Gastrocnemius medialis (tissue), 4 donors: ENCODE results near the gene MMP21. TPM values are rescaled to one million over a fixed set of nuclear protein-coding genes. Genes with fewer than 3 reads are reported as not detected.

Experiments
- ATAC-seq, 2 donors: fragments of 150-250 bp; one replicate each; pipeline ENCODE4 v1.9.1; 2016
- DNase-seq, 2 donors: peaks; one replicate each; pipeline ENCODE4 v3.0.0-alpha.2; 2019
- H3K27ac ChIP-seq, 4 donors: fragments of 200-600 bp; sonication (generic); 1 replicate in 1 of 4; 2 replicates in 3 of 4; pipeline ENCODE4 v1.5.1; 2016 to 2018; ENCODE audit warnings: mild to moderate bottlenecking in 2 of 4, moderate library complexity in 1 of 4
- H3K27me3 ChIP-seq, 3 donors: fragments of 200-600 bp; sonication (generic) in 2 of 3; 1 replicate in 1 of 3; 2 replicates in 2 of 3; pipeline versions ENCODE4 v1.5.1 to v1.6.0; 2016 to 2019; ENCODE audit warnings: mild to moderate bottlenecking in 1 of 3, moderate library complexity in 1 of 3
- H3K36me3 ChIP-seq, 2 donors: fragments of 200-600 bp; sonication (generic) in 1 of 2; one replicate each; pipeline ENCODE4 v1.5.1; 2017 to 2018
- H3K4me1 ChIP-seq, 2 donors: fragments of 200-600 bp; sonication (generic) in 1 of 2; one replicate each; pipeline ENCODE4 v1.5.1; 2016 to 2017; ENCODE audit warnings: mild to moderate bottlenecking in 2 of 2
- H3K4me3 ChIP-seq, 4 donors: fragments of 200-600 bp; sonication (generic) in 3 of 4; 1 replicate in 1 of 4; 2 replicates in 3 of 4; pipeline ENCODE4 v1.5.1; 2016 to 2019; ENCODE audit warnings: mild to moderate bottlenecking in 2 of 4
- H3K9me3 ChIP-seq, 3 donors: fragments of 200-600 bp; sonication (generic) in 2 of 3; 1 replicate in 1 of 3; 2 replicates in 2 of 3; pipeline ENCODE4 v1.5.1; 2016 to 2019
- POLR2A ChIP-seq, 2 donors: fragments of 450-650 bp; IDR thresholded peaks; one replicate each; pipeline ENCODE4 v1.6.1; 2017; ENCODE audit warnings: antibody characterized with exemption in 2 of 2, mild to moderate bottlenecking in 2 of 2, moderate library complexity in 2 of 2
- in situ Hi-C, 4 donors: fragments of 200-750 bp; cut with MboI; loops; one replicate each; pipeline versions ENCODE4 v1.15.0 to v1.8.0; 2017; ENCODE audit warnings: low sequenced_read_pairs in 4 of 4
- intact Hi-C: fragments of 100-400 bp; cut with DNase I; formaldehyde crosslinking; loops from one replicate; pipeline ENCODE4 v1.15.1; 2023; ENCODE audit warnings: low total_unique reads
- total RNA-seq, 4 donors: library from RNA; depleted of rRNA; stranded (reverse); fragments of >200 nt; gene quantifications; one replicate each; pipeline versions ENCODE4 v1.1.0 to v1.2.3, GENCODE V29; 2016
- TF ChIP-seq, protein P1 (sequence below), 5 experiments: fragments of 450-650 bp in 3 of 5; fragments of 200-600 bp in 2 of 5; sonication (generic) in 2 of 5; IDR thresholded peaks in 4 of 5; conservative IDR thresholded peaks in 1 of 5; 1 replicate in 4 of 5; 2 replicates in 1 of 5; pipeline ENCODE4 v1.5.1; 2016 to 2019; ENCODE audit warnings: antibody characterized with exemption in 5 of 5, mild to moderate bottlenecking in 3 of 5, moderate library complexity in 3 of 5

MMP21 gene
- total RNA-seq, 4 donors from 2014 or later, result not detected

DNA sequence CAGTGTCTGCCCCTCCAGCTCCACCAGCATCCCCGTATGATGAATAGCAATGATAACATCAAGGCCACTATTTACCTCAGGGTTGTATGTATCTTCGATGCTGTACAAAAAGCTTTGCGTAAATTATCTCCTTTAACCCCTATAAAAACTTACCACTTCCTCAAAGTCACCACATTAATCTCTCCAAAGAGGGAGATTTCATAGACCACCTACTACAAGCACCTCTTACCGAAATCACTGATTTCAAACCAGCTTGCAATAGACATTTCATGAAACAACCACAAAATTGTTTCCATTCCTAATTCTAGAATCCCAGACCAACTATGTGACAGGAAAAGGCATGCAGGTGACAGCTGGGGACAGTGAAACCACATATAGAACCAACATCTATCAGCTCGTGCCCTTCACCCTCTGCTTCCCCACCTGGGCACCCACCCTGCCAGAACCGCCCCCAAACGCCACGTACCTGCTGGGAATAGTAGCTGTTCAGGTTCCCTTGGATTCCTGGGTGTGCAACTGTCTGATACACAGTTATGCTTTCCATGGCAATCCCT lies 20.1 kb upstream of the MMP21 start:
- in situ Hi-C loops (no loop called here), intact Hi-C loops (no loop called here)
- Histone ChIP-seq H3K4me3 (no peak overlapping the region), H3K27me3 (no peaks in the 10 kb centered on the region), H3K36me3 (peaks cover 2 to 74% of the 10 kb centered on the region in 2 donors), H3K27ac (no peak overlapping the region), H3K4me1 (no peaks in the 10 kb centered on the region), H3K9me3 (no peaks in the 10 kb centered on the region)
- TF ChIP-seq, protein P1, sequence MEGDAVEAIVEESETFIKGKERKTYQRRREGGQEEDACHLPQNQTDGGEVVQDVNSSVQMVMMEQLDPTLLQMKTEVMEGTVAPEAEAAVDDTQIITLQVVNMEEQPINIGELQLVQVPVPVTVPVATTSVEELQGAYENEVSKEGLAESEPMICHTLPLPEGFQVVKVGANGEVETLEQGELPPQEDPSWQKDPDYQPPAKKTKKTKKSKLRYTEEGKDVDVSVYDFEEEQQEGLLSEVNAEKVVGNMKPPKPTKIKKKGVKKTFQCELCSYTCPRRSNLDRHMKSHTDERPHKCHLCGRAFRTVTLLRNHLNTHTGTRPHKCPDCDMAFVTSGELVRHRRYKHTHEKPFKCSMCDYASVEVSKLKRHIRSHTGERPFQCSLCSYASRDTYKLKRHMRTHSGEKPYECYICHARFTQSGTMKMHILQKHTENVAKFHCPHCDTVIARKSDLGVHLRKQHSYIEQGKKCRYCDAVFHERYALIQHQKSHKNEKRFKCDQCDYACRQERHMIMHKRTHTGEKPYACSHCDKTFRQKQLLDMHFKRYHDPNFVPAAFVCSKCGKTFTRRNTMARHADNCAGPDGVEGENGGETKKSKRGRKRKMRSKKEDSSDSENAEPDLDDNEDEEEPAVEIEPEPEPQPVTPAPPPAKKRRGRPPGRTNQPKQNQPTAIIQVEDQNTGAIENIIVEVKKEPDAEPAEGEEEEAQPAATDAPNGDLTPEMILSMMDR (IDR thresholded peaks at IDR 0.05 in 4 of 5, conservative IDR thresholded peaks at IDR 0.05 in 1 of 5), result no peak
- no peak for TF ChIP-seq POLR2A (IDR thresholded peaks at IDR 0.05)
- DNase-seq, result no peak
- ATAC-seq, result no peak

DNA sequence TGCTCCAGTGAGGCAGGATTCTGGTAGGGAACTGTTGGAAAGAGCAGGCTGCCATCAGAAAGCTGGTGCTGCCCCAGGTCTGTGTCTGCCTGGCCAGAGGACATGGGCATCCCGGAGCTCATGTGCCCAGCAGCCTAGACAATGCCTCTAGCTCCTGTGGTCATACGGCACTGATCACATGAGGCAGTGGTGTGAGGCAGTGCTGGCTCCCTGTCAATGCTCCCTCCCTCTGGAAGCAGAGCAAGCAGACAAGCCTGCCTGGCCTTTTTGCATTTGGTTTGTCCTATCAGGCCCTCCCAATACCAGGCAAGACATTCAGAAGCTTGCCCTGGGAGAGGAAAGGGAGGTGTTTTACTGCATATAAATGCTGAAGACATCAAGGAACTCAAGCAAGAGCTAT lies 19.5 kb upstream of the MMP21 start:
- Histone ChIP-seq H3K9me3 (no peaks in the 10 kb centered on the region), H3K4me3 (no peak overlapping the region), H3K27me3 (no peaks in the 10 kb centered on the region), H3K4me1 (no peaks in the 10 kb centered on the region), H3K27ac (no peak overlapping the region), H3K36me3 (peaks cover 2 to 75% of the 10 kb centered on the region in 2 donors)
- DNase-seq, result no peak
- in situ Hi-C loops, result no loop called here
- no peak for ATAC-seq
- intact Hi-C loops, result no loop called here
- TF ChIP-seq, protein P1 (IDR thresholded peaks at IDR 0.05 in 4 of 5, conservative IDR thresholded peaks at IDR 0.05 in 1 of 5), result no peak

DNA sequence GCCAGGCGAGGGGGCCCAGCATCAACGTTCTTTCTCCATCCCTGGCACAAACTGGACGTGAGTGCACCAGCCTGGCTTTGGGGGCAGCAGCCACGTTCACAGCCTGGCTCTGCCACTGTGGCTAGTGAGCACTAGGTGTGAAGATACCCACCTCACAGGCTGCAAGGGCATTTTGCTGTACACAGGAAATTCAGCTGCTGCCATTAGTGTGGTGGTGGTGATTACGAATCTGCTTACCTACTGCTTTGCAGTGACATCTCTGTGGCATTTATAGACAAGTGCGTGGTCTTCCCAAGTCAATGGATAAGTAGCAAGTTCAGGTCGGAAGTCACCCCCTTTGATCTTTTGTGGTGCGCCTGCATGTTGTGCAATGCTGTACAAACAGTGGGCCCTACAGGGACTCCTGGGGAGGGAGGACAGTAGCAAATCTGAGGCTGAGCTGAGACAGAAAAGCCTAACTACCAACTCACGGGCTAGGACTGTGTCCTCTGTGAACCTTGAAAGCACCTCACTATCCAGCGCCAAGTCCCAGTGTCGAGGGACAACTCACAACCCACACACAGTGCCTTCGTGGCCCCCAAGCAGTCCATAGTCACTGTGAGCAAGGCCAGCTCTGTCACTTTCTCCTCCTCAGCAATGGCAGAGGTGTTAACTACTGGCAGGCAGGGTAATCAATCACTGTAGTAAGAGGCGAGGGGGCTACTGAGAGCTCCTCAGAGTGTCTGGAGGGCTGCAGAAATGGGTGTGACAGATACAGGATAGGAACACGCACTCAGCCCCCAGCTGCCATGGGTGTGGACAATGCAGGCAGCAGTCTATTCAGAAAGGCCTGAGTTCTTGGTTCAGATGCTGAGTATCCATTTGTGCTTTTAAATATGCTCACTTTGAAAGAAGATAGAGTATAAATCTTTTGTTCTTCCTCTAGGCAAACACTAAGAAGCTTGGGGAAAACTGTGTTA lies 17.0 kb upstream of the MMP21 start:
- no peak for DNase-seq
- H3K4me3 ChIP-seq, result no peak overlapping the region
- H3K36me3 ChIP-seq, result peaks cover 0 to 81% of the 10 kb centered on the region in 2 donors
- ATAC-seq, result no peak
- no peak overlapping the region for H3K27ac ChIP-seq
- intact Hi-C loops, result no loop called here
- in situ Hi-C loops, result no loop called here
- no peaks in the 10 kb centered on the region for H3K4me1 ChIP-seq
- H3K27me3 ChIP-seq, result no peaks in the 10 kb centered on the region
- no peaks in the 10 kb centered on the region for H3K9me3 ChIP-seq
- TF ChIP-seq, protein P1 (IDR thresholded peaks at IDR 0.05 in 4 of 5, conservative IDR thresholded peaks at IDR 0.05 in 1 of 5), result no peak
- no peak for TF ChIP-seq POLR2A (IDR thresholded peaks at IDR 0.05)

DNA sequence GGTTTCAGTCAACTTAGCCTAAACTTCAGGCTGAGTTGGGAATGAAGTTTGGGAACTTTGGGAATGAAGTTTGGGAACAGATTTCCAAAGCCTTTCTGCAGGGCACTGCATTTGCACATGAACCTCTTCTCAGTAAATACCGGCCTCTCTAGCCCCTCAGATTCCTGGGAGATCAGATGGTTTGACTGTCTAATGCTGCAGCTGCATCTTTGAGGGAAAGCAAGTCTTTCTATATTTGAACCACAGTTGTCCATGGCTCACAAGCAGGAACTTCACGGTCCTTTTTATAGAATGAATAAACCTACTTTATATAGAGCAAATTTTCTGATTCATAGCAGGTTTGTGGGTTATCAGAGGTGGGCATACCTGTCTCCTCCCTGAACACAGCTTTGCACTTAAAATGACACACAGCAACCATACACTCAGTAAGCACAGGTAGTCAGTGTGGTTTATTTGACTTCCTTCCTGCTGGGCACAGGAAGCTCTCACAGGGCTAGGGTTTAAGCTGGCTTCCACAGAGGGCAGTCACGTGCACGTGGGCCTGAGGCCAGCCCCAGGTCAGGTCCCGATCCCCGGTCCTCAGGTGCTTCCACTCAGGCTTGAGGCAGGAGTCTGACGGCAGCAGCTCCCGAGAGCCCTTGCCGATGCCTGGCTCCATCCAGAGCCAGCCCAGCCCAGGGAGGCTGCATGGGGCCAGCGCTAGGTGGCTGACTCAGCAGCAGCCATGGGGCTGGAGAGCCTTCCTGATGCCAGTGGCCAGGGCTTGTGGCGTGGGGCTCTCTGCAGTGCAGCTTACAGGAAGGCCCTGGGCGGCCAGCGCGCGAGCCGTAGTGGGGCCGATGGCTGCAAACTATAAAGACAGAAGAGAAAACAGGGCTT lies 12.8 kb upstream of the MMP21 start:
- no peak overlapping the region for H3K27ac ChIP-seq
- intact Hi-C loops (no loop called here), in situ Hi-C loops (no loop called here)
- no peaks in the 10 kb centered on the region for H3K27me3 ChIP-seq
- TF ChIP-seq POLR2A (IDR thresholded peaks at IDR 0.05), result no peak
- TF ChIP-seq, protein P1 (IDR thresholded peaks at IDR 0.05 in 4 of 5, conservative IDR thresholded peaks at IDR 0.05 in 1 of 5), result no peak
- DNase-seq (no peak), ATAC-seq (no peak)
- no peaks in the 10 kb centered on the region for H3K9me3 ChIP-seq
- H3K4me3 ChIP-seq, result no peak overlapping the region
- H3K36me3 ChIP-seq, result peaks cover 0 to 52% of the 10 kb centered on the region in 2 donors
- H3K4me1 ChIP-seq, result no peaks in the 10 kb centered on the region
